NK-92 treated with Interleukin-12 subunit alpha and Interleukin-12 subunit beta, amount 100 ng/mL, for 24 hours (cell line): ENCODE results near the gene GPC5.
"Not testable (repeated sequence)": the region's sequence is repeated elsewhere in the genome, so short reads cannot be mapped to it uniquely, and the experiment has no call there.

Experiments used
- DNase-seq: peaks from one replicate; lab custom pipeline; 2025; lab: John Stamatoyannopoulos, UW

Gene GPC5

GRCh38 chr13:92752705-92753104 is 1354.3 kb downstream of the GPC5 start:
- not testable (repeated sequence) for DNase-seq

- DNase-seq, result no peak
These were observed 1363.3 kb downstream of the GPC5 start for GRCh38 chr13:92761710-92762109.

GRCh38 chr13:92767468-92767867 is 1369.0 kb downstream of the GPC5 start:
- no peak for DNase-seq

- no peak for DNase-seq
These were observed 1370.2 kb downstream of the GPC5 start for GRCh38 chr13:92768602-92769001.

GRCh38 chr13:92769046-92769445 is 1370.6 kb downstream of the GPC5 start:
- DNase-seq, result no peak

- no peak for DNase-seq
These were observed 1377.2 kb downstream of the GPC5 start for GRCh38 chr13:92775658-92776057.

GRCh38 chr13:92781965-92782690 is 1383.7 kb downstream of the GPC5 start:
- DNase-seq, result no peak

GRCh38 chr13:92802776-92803175 is 1404.4 kb downstream of the GPC5 start:
- DNase-seq, result no peak

GRCh38 chr13:92804346-92804745 is 1405.9 kb downstream of the GPC5 start:
- no peak for DNase-seq

GRCh38 chr13:92804926-92805325 is 1406.5 kb downstream of the GPC5 start:
- DNase-seq, result no peak

- DNase-seq, result no peak
These were observed 1407.3 kb downstream of the GPC5 start for GRCh38 chr13:92805766-92806165.

GRCh38 chr13:92806215-92806614 is 1407.8 kb downstream of the GPC5 start:
- DNase-seq, result no peak

GRCh38 chr13:92807353-92807752 is 1408.9 kb downstream of the GPC5 start:
- no peak for DNase-seq

- DNase-seq, result no peak
These were observed 1409.5 kb downstream of the GPC5 start for GRCh38 chr13:92807966-92808365.

GRCh38 chr13:92821324-92821723 is 1422.9 kb downstream of the GPC5 start:
- DNase-seq, result no peak

- DNase-seq, result no peak
These were observed 1424.6 kb downstream of the GPC5 start for GRCh38 chr13:92823059-92823458.

- no peak for DNase-seq
These were observed 1427.6 kb downstream of the GPC5 start for GRCh38 chr13:92825938-92826596.

GRCh38 chr13:92827503-92827902 is 1429.1 kb downstream of the GPC5 start:
- no peak for DNase-seq

GRCh38 chr13:92829930-92830329 is 1431.5 kb downstream of the GPC5 start:
- DNase-seq, result no peak

- DNase-seq, result no peak
These were observed 1432.4 kb downstream of the GPC5 start for GRCh38 chr13:92830821-92831220.

- DNase-seq, result no peak
These were observed 1434.7 kb downstream of the GPC5 start for GRCh38 chr13:92833071-92833470.

- DNase-seq, result no peak
These were observed 1437.8 kb downstream of the GPC5 start for GRCh38 chr13:92836171-92836570.

- DNase-seq, result no peak
These were observed 1440.4 kb downstream of the GPC5 start for GRCh38 chr13:92838786-92839185.

- DNase-seq, result no peak
These were observed 1443.7 kb downstream of the GPC5 start for GRCh38 chr13:92842145-92842544.
